ENCODE measurements around the gene ANO4.

The ANO4 gene

DNA sequence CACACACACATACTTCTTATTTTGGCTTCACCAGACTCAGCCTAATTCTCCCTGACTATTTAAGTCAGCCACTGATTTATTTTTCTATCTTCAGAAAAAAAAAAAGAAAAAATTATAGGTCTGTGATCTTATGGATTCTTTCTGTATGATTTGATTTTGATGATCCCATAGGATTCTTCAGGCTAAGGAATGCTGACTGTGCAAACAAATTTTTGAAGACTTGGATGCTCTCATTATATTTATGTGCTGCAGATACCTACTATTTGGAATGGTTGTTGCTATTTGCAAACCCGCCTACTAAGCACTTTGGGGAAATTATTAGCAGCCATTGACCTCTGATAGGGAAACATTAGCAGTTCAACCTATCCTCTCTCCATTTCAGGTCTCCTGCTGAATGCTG lies 4.0 kb upstream of the ANO4 start:
- no peak overlapping the region for H3K4me3 ChIP-seq (ENCODE audit: low read depth in 1 of 2, low read length in 1 of 2)
- no peaks in the 10 kb centered on the region for H3K36me3 ChIP-seq
- H3K4me1 ChIP-seq (ENCODE audit: control insufficient read depth in 1 of 2, insufficient read depth in 1 of 2, low read depth in 1 of 2, low read length in 1 of 2): no peaks in the 10 kb centered on the region
- H3K27ac ChIP-seq: no peak overlapping the region
- TF ChIP-seq, protein P1, sequence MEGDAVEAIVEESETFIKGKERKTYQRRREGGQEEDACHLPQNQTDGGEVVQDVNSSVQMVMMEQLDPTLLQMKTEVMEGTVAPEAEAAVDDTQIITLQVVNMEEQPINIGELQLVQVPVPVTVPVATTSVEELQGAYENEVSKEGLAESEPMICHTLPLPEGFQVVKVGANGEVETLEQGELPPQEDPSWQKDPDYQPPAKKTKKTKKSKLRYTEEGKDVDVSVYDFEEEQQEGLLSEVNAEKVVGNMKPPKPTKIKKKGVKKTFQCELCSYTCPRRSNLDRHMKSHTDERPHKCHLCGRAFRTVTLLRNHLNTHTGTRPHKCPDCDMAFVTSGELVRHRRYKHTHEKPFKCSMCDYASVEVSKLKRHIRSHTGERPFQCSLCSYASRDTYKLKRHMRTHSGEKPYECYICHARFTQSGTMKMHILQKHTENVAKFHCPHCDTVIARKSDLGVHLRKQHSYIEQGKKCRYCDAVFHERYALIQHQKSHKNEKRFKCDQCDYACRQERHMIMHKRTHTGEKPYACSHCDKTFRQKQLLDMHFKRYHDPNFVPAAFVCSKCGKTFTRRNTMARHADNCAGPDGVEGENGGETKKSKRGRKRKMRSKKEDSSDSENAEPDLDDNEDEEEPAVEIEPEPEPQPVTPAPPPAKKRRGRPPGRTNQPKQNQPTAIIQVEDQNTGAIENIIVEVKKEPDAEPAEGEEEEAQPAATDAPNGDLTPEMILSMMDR (IDR thresholded peaks at IDR 0.05): no peak
- no peaks in the 10 kb centered on the region for H3K9me3 ChIP-seq
- peaks cover 18% of the 10 kb centered on the region for H3K27me3 ChIP-seq

GRCh38 chr12:100793182-100793581 lies 1.4 kb upstream of the ANO4 start:
- Histone ChIP-seq H3K4me1 (ENCODE audit: control insufficient read depth in 1 of 2, insufficient read depth in 1 of 2, low read depth in 1 of 2, low read length in 1 of 2) (no peaks in the 10 kb centered on the region), H3K27me3 (peaks cover 24% of the 10 kb centered on the region), H3K27ac (no peak overlapping the region), H3K36me3 (no peaks in the 10 kb centered on the region), H3K9me3 (no peaks in the 10 kb centered on the region), H3K4me3 (ENCODE audit: low read depth in 1 of 2, low read length in 1 of 2) (no peak overlapping the region)
- TF ChIP-seq, protein P1 (IDR thresholded peaks at IDR 0.05): no peak

DNA sequence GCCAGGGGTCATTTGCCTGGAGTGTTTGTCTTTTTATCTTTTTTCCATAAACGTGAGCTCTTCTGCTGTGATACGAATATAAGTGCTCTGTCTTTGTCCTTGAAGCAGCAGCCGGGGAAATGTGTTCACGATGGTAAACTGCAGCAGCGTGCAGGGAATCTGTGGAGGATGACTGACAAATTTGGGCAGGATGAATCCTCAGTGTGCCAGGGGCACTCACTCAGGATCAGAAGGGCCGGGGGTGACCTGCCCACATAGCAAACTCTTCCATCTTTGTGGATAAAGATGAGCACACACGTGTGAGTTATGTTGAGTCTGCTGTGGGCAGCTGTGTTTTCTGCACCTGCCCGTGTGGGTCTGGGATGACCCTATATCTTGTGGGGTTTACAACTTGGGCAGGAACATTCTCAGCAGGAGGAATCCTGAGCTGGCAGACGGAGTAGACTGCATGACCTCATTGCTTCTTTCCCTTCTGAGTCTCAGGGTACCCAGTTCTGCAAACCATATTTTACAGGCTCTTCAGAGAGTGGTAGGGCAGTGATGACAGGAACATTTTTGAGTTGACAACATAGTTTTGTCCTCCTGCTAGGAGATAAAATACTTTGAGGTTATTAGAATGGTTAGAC lies 711 bp downstream of the ANO4 start:
- Histone ChIP-seq H3K9me3 (no peaks in the 10 kb centered on the region), H3K4me3 (ENCODE audit: low read depth in 1 of 2, low read length in 1 of 2) (no peak overlapping the region), H3K27ac (no peak overlapping the region), H3K27me3 (peaks cover 24% of the 10 kb centered on the region), H3K4me1 (ENCODE audit: control insufficient read depth in 1 of 2, insufficient read depth in 1 of 2, low read depth in 1 of 2, low read length in 1 of 2) (no peaks in the 10 kb centered on the region), H3K36me3 (no peaks in the 10 kb centered on the region)
- TF ChIP-seq, protein P1 (IDR thresholded peaks at IDR 0.05): no peak

GRCh38 chr12:100795800-100796179 lies 1.2 kb downstream of the ANO4 start:
- no peaks in the 10 kb centered on the region for H3K4me1 ChIP-seq (ENCODE audit: control insufficient read depth in 1 of 2, insufficient read depth in 1 of 2, low read depth in 1 of 2, low read length in 1 of 2)
- no peak overlapping the region for H3K4me3 ChIP-seq (ENCODE audit: low read depth in 1 of 2, low read length in 1 of 2)
- no peaks in the 10 kb centered on the region for H3K36me3 ChIP-seq
- TF ChIP-seq, protein P1 (IDR thresholded peaks at IDR 0.05): no peak
- no peak overlapping the region for H3K27ac ChIP-seq
- peaks cover 24% of the 10 kb centered on the region for H3K27me3 ChIP-seq
- H3K9me3 ChIP-seq: no peaks in the 10 kb centered on the region

GRCh38 chr12:100796621-100797020 lies 2.0 kb downstream of the ANO4 start:
- H3K27ac ChIP-seq: no peak overlapping the region
- no peaks in the 10 kb centered on the region for H3K4me1 ChIP-seq (ENCODE audit: control insufficient read depth in 1 of 2, insufficient read depth in 1 of 2, low read depth in 1 of 2, low read length in 1 of 2)
- no peaks in the 10 kb centered on the region for H3K9me3 ChIP-seq
- no peak overlapping the region for H3K4me3 ChIP-seq (ENCODE audit: low read depth in 1 of 2, low read length in 1 of 2)
- TF ChIP-seq, protein P1 (IDR thresholded peaks at IDR 0.05): no peak
- no peaks in the 10 kb centered on the region for H3K36me3 ChIP-seq
- H3K27me3 ChIP-seq: peaks cover 24% of the 10 kb centered on the region
